GM23338 (cell line): ENCODE measurements around the gene NIF3L1. TPM values are rescaled to one million over a fixed set of nuclear protein-coding genes. Genes with fewer than 3 reads are reported as not detected.

Experiments
- ATAC-seq: fragments of 200-7000 bp; cut with Tn5 transposase; 3 replicates; pipeline ENCODE4 v1.9.1; 2020
- DNase-seq: peaks from one replicate; pipeline ENCODE4 v3.0.0-alpha.2; 2015; ENCODE audit warnings: low spot score
- H2AFZ ChIP-seq: fragments of 200-600 bp; sonication (generic); 2 replicates; pipeline ENCODE4 v1.8.0; 2016; ENCODE audit warnings: antibody characterized with exemption, mild to moderate bottlenecking, moderate library complexity
- H3F3A ChIP-seq: fragments of 200-600 bp; sonication (generic); replicated peaks from 2 replicates; pipeline ENCODE4 v1.8.0; 2017; ENCODE audit warnings: antibody characterized with exemption, mixed run types, low read depth
- H3K27ac ChIP-seq: fragments of 200-600 bp; sonication (generic); 2 replicates; pipeline ENCODE4 v1.6.1; 2016; ENCODE audit warnings: low read depth
- H3K27me3 ChIP-seq: fragments of 200-600 bp; sonication (generic); 2 replicates; pipeline ENCODE4 v1.8.0; 2016; ENCODE audit warnings: mild to moderate bottlenecking, mixed run types, moderate library complexity; ENCODE audit not compliant: insufficient read depth
- H3K36me3 ChIP-seq: fragments of 200-600 bp; sonication (generic); 2 replicates; pipeline ENCODE4 v1.8.0; 2016; ENCODE audit warnings: mild to moderate bottlenecking; ENCODE audit not compliant: insufficient read depth
- H3K4me1 ChIP-seq: fragments of 200-600 bp; sonication (generic); 2 replicates; pipeline ENCODE4 v1.8.0; 2016; ENCODE audit warnings: mild to moderate bottlenecking, moderate library complexity; ENCODE audit not compliant: insufficient read depth
- H3K4me2 ChIP-seq: fragments of 200-600 bp; sonication (generic); 2 replicates; pipeline ENCODE4 v1.7.1; 2017; ENCODE audit warnings: mixed run types
- H3K4me3 ChIP-seq: fragments of 200-600 bp; sonication (generic); 2 replicates; pipeline ENCODE4 v1.6.1; 2016; ENCODE audit warnings: mixed run types
- H3K79me2 ChIP-seq: fragments of 200-600 bp; sonication (generic); replicated peaks from 2 replicates; pipeline ENCODE4 v1.8.0; 2017; ENCODE audit warnings: mild to moderate bottlenecking; ENCODE audit not compliant: insufficient read depth
- H3K9me2 ChIP-seq: fragments of 200-600 bp; sonication (generic); 2 replicates; pipeline ENCODE4 v1.8.0; 2017; ENCODE audit not compliant: insufficient read depth
- H4K20me1 ChIP-seq: fragments of 200-600 bp; sonication (generic); replicated peaks from 2 replicates; pipeline ENCODE4 v1.8.0; 2017; ENCODE audit warnings: mild to moderate bottlenecking; ENCODE audit not compliant: insufficient read depth
- H3K27ac Mint-ChIP-seq: 2 replicates; pipeline ENCODE4 v1.8.0; 2020; ENCODE audit warnings: inconsistent platforms, mild to moderate bottlenecking, moderate library complexity, mixed read lengths
- H3K27me3 Mint-ChIP-seq: 3 replicates; pipeline ENCODE4 v1.8.0; 2022; ENCODE audit warnings: low read depth, mild to moderate bottlenecking, moderate library complexity, mixed read lengths, inconsistent platforms; ENCODE audit not compliant: insufficient read depth, poor library complexity
- H3K36me3 Mint-ChIP-seq: 3 replicates; pipeline ENCODE4 v1.8.0; 2021; ENCODE audit warnings: low read depth, mild to moderate bottlenecking, inconsistent platforms, moderate library complexity, mixed read lengths
- H3K4me1 Mint-ChIP-seq: 3 replicates; pipeline ENCODE4 v1.8.0; 2020; ENCODE audit warnings: mild to moderate bottlenecking, inconsistent platforms, mixed read lengths
- H3K4me3 Mint-ChIP-seq: 3 replicates; pipeline ENCODE4 v1.8.0; 2021; ENCODE audit warnings: moderate library complexity, mild to moderate bottlenecking, inconsistent platforms, mixed read lengths
- H3K9me3 Mint-ChIP-seq: 3 replicates; pipeline ENCODE4 v1.8.0; 2020; ENCODE audit warnings: moderate library complexity, mild to moderate bottlenecking, inconsistent platforms, mixed read lengths
- EZH2 ChIP-seq: fragments of 200-600 bp; sonication (generic); IDR thresholded peaks from one replicate; pipeline ENCODE4 v1.8.0; 2017; ENCODE audit warnings: antibody characterized with exemption, mild to moderate bottlenecking, low read depth; ENCODE audit not compliant: unreplicated experiment
- EZH2phosphoT487 ChIP-seq: fragments of 200-600 bp; sonication (generic); IDR thresholded peaks from one replicate; pipeline ENCODE4 v1.8.1; 2018; ENCODE audit warnings: antibody characterized with exemption; ENCODE audit not compliant: unreplicated experiment
- JUNB ChIP-seq: IDR thresholded peaks from one replicate; pipeline ENCODE4 v1.6.1; 2016; ENCODE audit warnings: antibody characterized with exemption; ENCODE audit not compliant: unreplicated experiment
- NANOG ChIP-seq: IDR thresholded peaks from 2 replicates; pipeline ENCODE4 v1.6.1; 2016; ENCODE audit warnings: antibody characterized with exemption, borderline replicate concordance
- POLR2AphosphoS5 ChIP-seq: IDR thresholded peaks from 2 replicates; pipeline ENCODE4 v1.6.1; 2016; ENCODE audit warnings: antibody characterized with exemption, low read depth
- REST ChIP-seq: IDR thresholded peaks from one replicate; pipeline ENCODE4 v1.6.1; 2018; ENCODE audit warnings: antibody characterized with exemption; ENCODE audit not compliant: unreplicated experiment
- ZNF331 ChIP-seq: fragments of 250-450 bp; sonication (Bioruptor Pico); IDR thresholded peaks from 2 replicates; pipeline ENCODE4 v1.5.0; 2020; ENCODE audit warnings: low read depth, mild to moderate bottlenecking, moderate library complexity
- ZNF462 ChIP-seq: fragments of 250-450 bp; sonication (Bioruptor Pico); IDR thresholded peaks from 2 replicates; pipeline ENCODE4 v1.5.0; 2020; ENCODE audit warnings: mild to moderate bottlenecking, moderate library complexity
- polyA plus RNA-seq: library from polyadenylated mRNA; unstranded; fragments of >200 nt; fragmentation: Nextera tagmentation; extraction: Ambion mirVana; gene quantifications from 2 replicates; pipeline ENCODE4 v1.2.1, GENCODE V29; 2016
- total RNA-seq: library from RNA; depleted of rRNA; stranded (reverse); fragments of >200 nt; shearing (Covaris generic); gene quantifications from 2 replicates; pipeline ENCODE4 v1.2.3, GENCODE V29; 2014
- TF ChIP-seq, protein P1 (sequence below): IDR thresholded peaks from 2 replicates; pipeline ENCODE4 v1.6.1; 2016; ENCODE audit warnings: antibody characterized with exemption

Gene NIF3L1
- total and polyA plus RNA-seq, 2 experiments from 2014 or later, result 62.8 to 63.9 TPM

DNA sequence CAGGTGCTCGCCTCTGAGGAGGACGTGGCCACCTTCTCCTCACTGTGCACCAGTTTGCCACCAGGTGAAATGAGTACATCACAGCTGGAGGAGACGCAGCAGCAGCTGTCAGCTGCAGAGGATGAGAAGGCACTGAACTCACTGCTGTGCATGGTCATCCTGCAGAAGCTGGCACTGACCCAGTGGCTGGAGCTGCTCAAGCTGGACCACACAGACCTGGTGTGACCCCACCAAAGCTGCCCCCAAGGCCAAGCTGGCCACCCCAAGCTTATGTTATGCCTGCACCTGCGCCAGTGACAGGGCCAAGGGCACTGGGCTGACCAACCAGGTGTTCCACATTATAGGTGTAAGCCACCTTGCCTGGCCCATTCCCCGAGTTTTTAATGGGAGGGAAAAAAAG lies 44.0 kb upstream of the NIF3L1 start (continued):
- TF ChIP-seq ZNF462 (CRISPR knock-in tag) (no peak), JUNB (no peak), NANOG (no peak), ZNF331 (no peak), EZH2 (no peak)
- TF ChIP-seq, protein P1, sequence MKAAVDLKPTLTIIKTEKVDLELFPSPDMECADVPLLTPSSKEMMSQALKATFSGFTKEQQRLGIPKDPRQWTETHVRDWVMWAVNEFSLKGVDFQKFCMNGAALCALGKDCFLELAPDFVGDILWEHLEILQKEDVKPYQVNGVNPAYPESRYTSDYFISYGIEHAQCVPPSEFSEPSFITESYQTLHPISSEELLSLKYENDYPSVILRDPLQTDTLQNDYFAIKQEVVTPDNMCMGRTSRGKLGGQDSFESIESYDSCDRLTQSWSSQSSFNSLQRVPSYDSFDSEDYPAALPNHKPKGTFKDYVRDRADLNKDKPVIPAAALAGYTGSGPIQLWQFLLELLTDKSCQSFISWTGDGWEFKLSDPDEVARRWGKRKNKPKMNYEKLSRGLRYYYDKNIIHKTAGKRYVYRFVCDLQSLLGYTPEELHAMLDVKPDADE, result no peak

DNA sequence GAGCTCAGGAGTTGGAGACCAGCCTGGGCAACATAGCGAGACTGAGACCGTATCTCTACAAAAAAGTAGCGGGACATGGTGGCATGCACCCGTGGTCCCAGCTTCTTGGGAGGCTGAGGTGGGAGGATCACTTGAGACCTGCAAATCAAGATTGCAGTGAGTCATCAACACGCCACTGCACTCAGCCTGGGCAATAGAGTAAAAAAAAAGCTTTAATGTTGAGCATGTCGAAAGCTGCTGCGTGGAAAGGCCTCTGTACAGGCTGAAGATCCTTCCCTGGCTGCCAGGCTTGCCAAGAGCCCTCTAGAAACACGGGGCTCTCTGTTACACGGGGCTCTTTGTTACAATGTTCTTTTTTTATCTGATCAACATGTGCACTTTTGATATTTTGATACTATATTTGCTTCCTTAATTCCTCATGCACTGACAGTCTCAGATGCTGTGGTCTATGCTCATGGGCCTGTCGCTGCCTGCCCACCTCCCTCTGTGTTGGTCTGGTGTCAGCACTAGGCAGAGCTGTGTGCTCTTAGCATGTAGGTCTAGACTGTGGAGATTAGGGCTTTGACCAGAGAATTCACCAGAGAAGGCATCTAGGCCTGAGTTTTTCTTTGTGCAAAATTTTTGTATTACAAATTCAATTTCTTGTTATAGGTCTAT lies 43.4 kb upstream of the NIF3L1 start:
- DNase-seq (no peak), ATAC-seq (no peak)
- Histone ChIP-seq H4K20me1 (no peaks in the 10 kb centered on the region; the same call in 1 of the 2 replicates), H3K9me2 (no peaks in the 10 kb centered on the region), H3K4me2 (no peak overlapping the region), H3K4me3 (no peak overlapping the region), H3K79me2 (no peaks in the 10 kb centered on the region), H2AFZ (no peak overlapping the region), H3K4me1 (no peaks in the 10 kb centered on the region), H3K27ac (no peak overlapping the region), H3K27me3 (no peaks in the 10 kb centered on the region), H3F3A (no peaks in the 10 kb centered on the region), H3K36me3 (no peaks in the 10 kb centered on the region)
- H3K9me3 Mint-ChIP-seq, result no peaks in the 10 kb centered on the region
- no peaks in the 10 kb centered on the region for H3K36me3 Mint-ChIP-seq
- peaks cover 4% of the 10 kb centered on the region for H3K27me3 Mint-ChIP-seq
- H3K4me1 Mint-ChIP-seq, result no peaks in the 10 kb centered on the region
- no peak overlapping the region for H3K27ac Mint-ChIP-seq
- no peak overlapping the region for H3K4me3 Mint-ChIP-seq
- TF ChIP-seq POLR2AphosphoS5 (no peak), EZH2 (no peak), EZH2phosphoT487 (no peak), REST (no peak)
